NT2/D1 (cell line): ENCODE data around the gene EXD2.

Experiments used
- SUZ12 ChIP-seq: IDR thresholded peaks from 2 replicates; pipeline ENCODE4 v1.6.1; 2011; ENCODE audit not compliant: insufficient read length, insufficient read depth; ENCODE audit errors: extremely low read depth
- YY1 ChIP-seq: IDR thresholded peaks from 2 replicates; pipeline ENCODE4 v1.6.1; 2011; ENCODE audit not compliant: insufficient read length, insufficient read depth
- ZNF274 ChIP-seq: IDR thresholded peaks from 2 replicates; pipeline ENCODE4 v1.6.1; 2011; ENCODE audit warnings: mild to moderate bottlenecking, low read depth, low read length

- TF ChIP-seq ZNF274 (no peak), SUZ12 (no peak), YY1 (no peak)
Measured at GRCh38 chr14:69247676-69248440, 56.6 kb downstream of the EXD2 start.
